ENCODE results near the gene HUNK. TPM values are rescaled to one million over a fixed set of nuclear protein-coding genes. Genes with fewer than 3 reads are reported as not detected.

The HUNK gene
- total RNA-seq, 1 experiment from 2014 or later, result 7.0 TPM

GRCh38 chr21:31902438-31902837 is 29.6 kb downstream of the HUNK start:
- TF ChIP-seq ATF1 (CRISPR knock-in tag; IDR thresholded peaks at IDR 0.05), result no peak
- TF ChIP-seq GABPB1 (CRISPR knock-in tag; IDR thresholded peaks at IDR 0.05), result no peak
- TF ChIP-seq ZNF138 (CRISPR knock-in tag; conservative IDR thresholded peaks at IDR 0.05), result no peak
- no peak for TF ChIP-seq PRRX2 (CRISPR knock-in tag; IDR thresholded peaks at IDR 0.05)
- no peak for TF ChIP-seq JAZF1 (CRISPR knock-in tag; IDR thresholded peaks at IDR 0.05)
- no peak for TF ChIP-seq IRF2 (CRISPR knock-in tag; IDR thresholded peaks at IDR 0.05; ENCODE audit: borderline replicate concordance, low read depth)
- TF ChIP-seq PREB (CRISPR knock-in tag; IDR thresholded peaks at IDR 0.05; ENCODE audit: borderline replicate concordance), result no peak
- TF ChIP-seq ZMAT4 (CRISPR knock-in tag; IDR thresholded peaks at IDR 0.05), result no peak
- no peak for TF ChIP-seq STAT6 (CRISPR knock-in tag; conservative IDR thresholded peaks at IDR 0.05; ENCODE audit: low read depth)
- TF ChIP-seq ZNF232 (CRISPR knock-in tag; IDR thresholded peaks at IDR 0.05), result no peak
- no peak for TF ChIP-seq IRF1 (CRISPR knock-in tag; IDR thresholded peaks at IDR 0.05)
- H3K27ac Mint-ChIP-seq, result no peak overlapping the region
- CTCF ChIA-PET, result no interaction called here

GRCh38 chr21:31903896-31904295 is 31.1 kb downstream of the HUNK start:
- no peaks in the 10 kb centered on the region for H3K36me3 Mint-ChIP-seq
- ATAC-seq (no peak), DNase-seq (ENCODE audit: low spot score) (no peak)
- H3K27me3 Mint-ChIP-seq (ENCODE audit: low read depth), result no peaks in the 10 kb centered on the region
- peaks cover 36% of the 10 kb centered on the region for H3K4me1 Mint-ChIP-seq
- CTCF ChIA-PET, result no interaction called here
- POLR2A ChIA-PET, result no interaction called here
- no peak overlapping the region for H3K4me3 Mint-ChIP-seq
- H3K9me3 Mint-ChIP-seq, result no peaks in the 10 kb centered on the region; the same call in 1 of the 2 replicates
- TF ChIP-seq ZNF219 (CRISPR knock-in tag; IDR thresholded peaks at IDR 0.05; ENCODE audit: borderline replicate concordance) (no peak), ZNF263 (CRISPR knock-in tag; IDR thresholded peaks at IDR 0.05; ENCODE audit: low read depth) (no peak), ZBTB43 (CRISPR knock-in tag; IDR thresholded peaks at IDR 0.05) (no peak), NFE2L1 (CRISPR knock-in tag; IDR thresholded peaks at IDR 0.05) (no peak), ZNF423 (CRISPR knock-in tag; IDR thresholded peaks at IDR 0.05) (no peak)
- no peak overlapping the region for H3K27ac Mint-ChIP-seq

More at GRCh38 chr21:31902438-31902837, 29.6 kb downstream of the HUNK start:
- no peaks in the 10 kb centered on the region for H3K27me3 Mint-ChIP-seq (ENCODE audit: low read depth)
- no peak overlapping the region for H3K4me3 Mint-ChIP-seq
- no peak for ATAC-seq
- DNase-seq (ENCODE audit: low spot score), result no peak
- peaks cover 22% of the 10 kb centered on the region for H3K4me1 Mint-ChIP-seq
- no peaks in the 10 kb centered on the region; the same call in 1 of the 2 replicates for H3K9me3 Mint-ChIP-seq
- POLR2A ChIA-PET, result no interaction called here
- H3K36me3 Mint-ChIP-seq, result no peaks in the 10 kb centered on the region
